Left colon (tissue), 2 donors: ENCODE measurements around the gene ZXDC. TPM values are rescaled to one million over a fixed set of nuclear protein-coding genes. Genes with fewer than 3 reads are reported as not detected.

Experiments used
- ATAC-seq: fragments of 200-7000 bp; cut with Tn5 transposase; one replicate; pipeline ENCODE4 v1.9.1; 2020; ENCODE audit warnings: mild to moderate bottlenecking, moderate library complexity
- DNase-seq, 2 donors: peaks; one replicate each; pipeline ENCODE4 v3.0.0-alpha.2; 2020
- intact Hi-C, 2 donors: fragments of 100-400 bp; cut with DNase I in 1 of 2; cut with micrococcal nuclease in 1 of 2; formaldehyde crosslinking; loops; one replicate each; pipeline versions ENCODE4 v1.11.2 to v1.14.0; 2022; cut with DNase I, micrococcal nuclease
- total RNA-seq, 2 donors: library from RNA; stranded (reverse); fragmentation: NEBNext Ultra II Directional; extraction: Animal tissue kit (Norgen Biotek cat#: 25700); gene quantifications; one replicate each; pipeline ENCODE4 v1.2.1, GENCODE V29; 2021
- donor health status: DM: no; HTN: no; CAD: no.
- donor health status: DM: yes; HTN: yes; CAD: no.

Gene ZXDC
- total RNA-seq, 2 donors from 2014 or later: 25.7 to 30.2 TPM

DNA sequence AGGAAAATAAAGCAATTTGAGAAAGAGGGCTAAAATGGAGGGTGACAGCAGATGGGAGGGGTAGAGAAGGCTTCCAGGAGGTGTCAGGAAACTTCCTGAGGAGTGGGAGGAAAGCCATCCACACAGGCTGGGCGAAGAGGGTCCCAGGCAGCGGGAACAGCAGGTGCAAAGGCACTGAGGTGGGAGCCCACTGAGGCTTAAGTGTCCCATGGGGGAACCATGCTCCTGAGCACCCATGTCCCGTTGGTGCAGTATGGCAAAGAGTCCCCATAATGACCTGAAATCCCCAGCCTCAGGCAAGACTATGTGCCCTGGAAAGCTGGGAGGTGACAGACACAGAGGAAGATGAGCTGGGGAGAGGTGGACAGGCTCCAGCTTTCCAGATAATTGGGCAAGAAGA, 50.9 kb downstream of the ZXDC start:
- ATAC-seq (no peak), DNase-seq (no peak)
- intact Hi-C loops: no loop called here

DNA sequence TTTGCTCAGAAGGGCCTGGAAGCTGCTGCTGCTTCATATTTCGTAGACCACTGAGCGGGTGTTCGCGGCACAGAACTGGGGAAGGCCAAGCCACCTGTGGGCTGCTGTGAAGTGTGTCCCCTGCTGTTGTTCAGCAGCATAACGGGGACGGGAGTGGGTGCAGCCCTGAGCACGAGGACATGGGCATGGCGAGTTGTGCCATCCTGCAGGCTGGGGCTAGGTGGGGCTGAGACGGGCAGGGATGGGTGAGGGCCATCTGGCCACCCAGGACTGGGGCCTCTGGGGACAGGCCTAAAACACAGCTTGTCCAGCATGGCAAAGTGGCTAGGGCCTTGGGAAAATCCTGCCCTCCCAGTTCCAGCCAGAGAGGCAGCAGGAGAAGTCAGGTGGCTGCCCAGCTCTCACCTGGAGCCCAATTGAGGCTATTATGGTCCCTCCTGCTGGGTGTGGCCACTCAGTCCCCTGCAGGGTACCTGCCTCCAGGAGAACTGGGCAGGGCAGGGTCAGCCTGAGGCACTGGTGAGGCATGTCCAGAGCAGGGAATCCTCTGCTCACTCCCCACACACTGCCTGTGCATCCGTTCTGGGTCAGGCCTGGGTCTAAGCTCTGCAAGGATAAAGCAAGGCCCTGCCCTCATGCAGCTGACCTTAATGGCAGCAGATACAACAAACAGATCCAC, 51.5 kb downstream of the ZXDC start:
- DNase-seq (peak in 1 of 2 donors; percentile 20), ATAC-seq (no peak)
- intact Hi-C loops: no loop called here

DNA sequence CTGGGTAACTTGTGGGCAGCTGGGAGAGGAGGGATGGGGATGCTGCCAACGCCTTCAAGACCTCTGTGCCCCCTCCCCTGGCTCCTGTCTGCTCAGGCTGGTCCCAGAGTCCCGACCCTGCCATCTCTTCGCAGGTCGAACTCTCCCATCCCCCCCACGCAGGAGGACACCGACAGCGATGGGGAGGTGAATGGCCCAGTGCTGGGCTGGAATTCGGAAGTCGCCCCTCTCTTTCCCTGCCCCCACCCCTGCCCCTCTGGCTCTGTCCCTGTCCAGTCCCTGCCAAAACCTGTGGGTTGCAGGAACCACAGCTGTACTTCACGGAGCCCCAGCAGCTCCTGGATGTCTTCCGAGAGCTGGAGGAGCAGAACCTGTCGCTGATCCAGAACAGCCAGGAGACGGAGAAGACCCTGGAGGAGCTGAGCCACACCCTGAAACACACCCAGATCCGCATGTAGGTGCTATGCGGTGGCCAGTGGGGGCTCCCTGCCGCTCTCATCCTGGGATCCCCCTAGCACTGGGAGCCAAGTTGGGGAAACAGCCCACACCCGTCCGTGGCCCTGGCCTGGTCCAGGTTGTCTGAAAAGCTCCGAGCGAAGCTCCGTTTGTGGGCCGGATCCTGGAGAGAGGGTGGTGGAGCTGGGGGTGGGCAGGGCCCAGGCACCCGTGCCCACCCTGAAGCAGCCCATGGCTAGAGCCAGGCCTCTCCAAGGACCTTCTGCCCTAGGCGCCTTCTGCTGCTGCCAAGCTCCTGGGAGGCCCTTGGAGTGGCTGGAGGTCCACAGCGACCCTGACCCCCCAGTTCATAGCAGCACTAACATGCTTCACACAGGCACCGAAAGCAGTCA, 52.3 kb downstream of the ZXDC start:
- intact Hi-C loops: no loop called here
- DNase-seq (peak in 1 of 2 donors; percentile 15), ATAC-seq (no peak)

DNA sequence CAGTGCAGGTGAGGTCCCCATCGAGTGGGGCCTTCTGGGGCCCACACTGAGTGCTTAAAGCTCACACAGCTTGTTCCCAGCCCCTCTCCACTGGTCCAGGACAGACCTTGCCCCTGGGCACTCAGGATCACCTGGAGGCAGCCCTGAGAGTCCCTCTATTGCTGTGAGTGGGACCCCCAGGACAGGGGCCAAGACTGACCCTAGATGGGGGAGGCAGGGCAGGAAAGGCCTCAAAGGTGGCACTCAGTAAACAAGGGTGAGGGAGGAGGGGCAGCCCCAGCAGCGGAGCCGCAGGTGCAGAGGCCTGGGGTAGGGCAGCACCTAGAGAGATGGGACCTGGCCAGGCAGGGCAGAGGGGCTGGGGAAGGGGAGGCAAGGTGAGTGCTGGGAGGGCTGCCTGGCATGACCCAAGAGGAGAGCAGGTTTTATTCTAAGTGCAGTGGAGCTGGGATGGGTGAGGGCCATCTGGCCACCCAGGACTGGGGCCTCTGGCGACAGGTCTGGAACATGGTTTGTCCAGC, 53.1 kb downstream of the ZXDC start:
- DNase-seq (peak in 1 of 2 donors; percentile 18), ATAC-seq (no peak)
- intact Hi-C loops: no loop called here

DNA sequence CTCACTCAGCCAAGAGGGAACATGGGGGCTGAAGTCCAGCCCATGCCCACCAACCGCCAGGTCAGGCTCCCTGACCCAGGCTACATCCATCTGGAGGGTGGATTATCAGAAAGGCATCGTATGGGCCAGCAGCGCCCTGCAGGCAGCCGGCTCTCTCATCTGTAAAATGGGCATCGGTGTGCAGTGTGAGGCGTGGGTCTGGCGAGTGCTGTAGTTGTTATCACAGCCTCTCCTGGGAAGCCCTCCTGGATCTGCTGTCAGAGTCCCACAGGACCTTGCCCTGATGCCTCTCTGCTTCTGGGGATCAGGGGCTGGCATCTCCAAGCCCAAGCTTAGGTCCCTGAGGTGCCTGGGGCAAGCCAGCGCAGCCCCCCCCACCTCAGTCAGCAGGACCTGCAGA, 53.6 kb downstream of the ZXDC start:
- no peak for ATAC-seq

DNA sequence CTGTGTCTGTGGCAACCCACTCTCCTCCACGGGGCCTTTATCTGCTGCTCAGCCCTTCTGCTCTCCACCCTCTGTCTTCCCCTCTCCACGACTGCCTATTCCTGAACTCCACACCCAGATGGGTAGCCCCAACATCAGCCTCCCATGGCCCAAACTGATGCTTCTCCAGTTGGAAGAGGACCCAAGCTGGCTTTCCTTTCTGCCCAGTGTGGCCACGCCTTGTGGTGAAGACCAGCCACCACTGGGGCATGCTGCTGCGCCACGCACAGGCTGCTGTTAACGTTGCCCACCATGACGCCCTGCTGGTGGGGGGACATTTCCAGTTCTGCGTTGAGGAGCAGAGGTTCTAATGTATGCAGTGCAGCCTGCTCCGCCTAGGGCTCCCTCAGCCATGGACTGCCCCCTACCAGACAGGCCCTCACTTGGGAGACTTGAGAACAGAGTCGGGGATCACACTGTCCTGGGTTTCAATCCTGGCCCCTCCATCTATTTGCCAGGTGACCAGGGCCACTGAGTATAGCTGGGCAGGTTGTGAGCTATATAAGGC, 54.0 kb downstream of the ZXDC start:
- ATAC-seq (no peak), DNase-seq (no peak)
- intact Hi-C loops: no loop called here

More for the DNA sequence above, 53.6 kb downstream of the ZXDC start:
- DNase-seq: no peak
- intact Hi-C loops: no loop called here

DNA sequence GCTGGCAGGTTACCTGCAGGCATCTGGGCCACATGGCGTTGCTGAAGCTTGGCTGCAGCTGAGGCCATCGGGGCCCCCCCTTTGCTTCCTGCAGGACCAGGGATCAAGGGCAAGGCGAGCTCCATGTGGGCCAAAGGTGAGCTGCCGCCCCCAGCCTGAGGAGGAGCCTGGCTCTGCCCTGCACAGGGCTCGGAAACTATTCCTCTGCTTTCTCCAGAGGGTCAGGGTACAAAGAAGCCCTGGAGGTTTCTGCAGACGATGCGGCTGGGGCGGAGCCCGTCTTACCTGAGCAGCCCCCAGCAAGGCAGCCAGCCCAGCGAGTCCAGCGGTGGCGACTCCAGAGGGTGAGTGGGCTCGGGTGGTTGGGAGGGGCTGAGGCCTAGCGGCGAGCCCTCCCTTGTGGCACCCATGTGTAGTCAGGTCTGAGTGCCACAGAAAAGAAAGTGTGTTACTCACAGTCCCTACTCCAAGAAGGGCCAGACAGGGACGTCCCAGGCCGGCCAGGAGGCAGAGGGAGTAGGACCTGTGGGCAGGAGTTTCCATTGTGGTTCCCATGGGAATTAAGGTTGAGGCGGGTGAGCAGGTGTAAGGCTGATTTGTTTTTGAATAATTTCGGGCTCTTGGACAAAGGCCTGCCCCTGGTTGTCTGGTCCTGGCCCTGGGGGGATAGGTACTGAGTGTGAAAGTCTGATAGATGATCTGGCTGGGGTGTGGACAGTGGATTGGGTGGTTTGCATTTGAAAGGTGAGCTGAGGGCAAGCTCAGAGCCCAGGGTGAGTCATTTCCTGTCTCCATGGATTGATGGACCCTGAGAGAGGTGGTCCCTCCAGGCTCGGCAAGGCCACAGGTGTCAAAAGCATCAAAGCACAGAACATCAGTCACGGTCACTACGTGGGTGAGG, 55.6 kb downstream of the ZXDC start:
- DNase-seq: no peak
- no peak for ATAC-seq
- intact Hi-C loops: no loop called here

DNA sequence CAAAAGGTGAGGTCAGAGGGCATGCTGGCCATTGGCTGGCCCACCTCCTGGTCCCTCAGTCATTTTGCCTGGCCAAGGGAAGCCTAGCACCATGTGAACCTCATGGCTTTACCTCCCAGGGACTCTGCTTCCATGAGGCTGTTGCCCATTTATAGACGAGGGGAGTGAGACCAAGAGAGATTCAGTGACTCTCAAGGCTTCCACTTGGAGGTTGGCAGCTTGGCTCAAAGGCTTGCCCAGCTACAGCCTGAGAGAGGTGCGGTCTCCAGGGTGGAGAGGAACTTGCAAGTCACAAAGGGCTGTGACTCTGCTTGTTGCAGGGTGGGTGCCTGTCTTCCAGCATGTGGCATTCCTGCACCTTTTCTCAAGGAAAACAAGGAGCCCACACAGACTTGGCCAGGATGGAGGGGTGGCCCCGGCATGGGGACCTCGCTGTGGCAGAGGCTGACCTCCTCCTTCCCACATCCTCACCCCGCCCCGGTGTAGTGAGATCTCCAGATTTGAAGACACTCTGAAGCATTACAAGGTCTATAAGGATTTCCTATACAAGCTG, 56.5 kb downstream of the ZXDC start:
- intact Hi-C loops: no loop called here
- DNase-seq (no peak), ATAC-seq (no peak)

DNA sequence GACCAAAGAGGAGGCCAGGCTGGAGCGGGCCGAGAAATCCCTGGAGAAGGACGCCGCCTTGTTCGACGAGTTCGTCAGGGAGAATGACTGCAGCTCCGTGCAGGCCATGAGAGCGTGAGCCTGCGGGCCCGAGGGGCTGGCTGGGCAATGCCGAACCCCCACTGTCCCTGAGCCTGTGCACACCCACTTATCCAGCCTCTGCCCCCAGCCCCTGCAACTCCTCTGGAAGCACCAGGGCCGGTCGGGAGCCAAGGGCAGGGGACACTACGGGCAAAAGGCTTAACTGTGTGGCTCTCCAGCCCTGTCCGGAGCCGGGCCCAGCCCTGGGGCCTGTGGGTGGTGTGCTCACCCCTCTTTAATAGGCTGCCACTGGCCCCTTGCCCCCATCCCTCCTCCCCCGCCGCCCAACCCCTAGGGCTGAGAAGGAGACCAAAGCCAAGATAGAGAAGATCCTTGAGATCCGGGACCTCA, 57.0 kb downstream of the ZXDC start:
- ATAC-seq (no peak), DNase-seq (no peak)
- intact Hi-C loops: no loop called here

DNA sequence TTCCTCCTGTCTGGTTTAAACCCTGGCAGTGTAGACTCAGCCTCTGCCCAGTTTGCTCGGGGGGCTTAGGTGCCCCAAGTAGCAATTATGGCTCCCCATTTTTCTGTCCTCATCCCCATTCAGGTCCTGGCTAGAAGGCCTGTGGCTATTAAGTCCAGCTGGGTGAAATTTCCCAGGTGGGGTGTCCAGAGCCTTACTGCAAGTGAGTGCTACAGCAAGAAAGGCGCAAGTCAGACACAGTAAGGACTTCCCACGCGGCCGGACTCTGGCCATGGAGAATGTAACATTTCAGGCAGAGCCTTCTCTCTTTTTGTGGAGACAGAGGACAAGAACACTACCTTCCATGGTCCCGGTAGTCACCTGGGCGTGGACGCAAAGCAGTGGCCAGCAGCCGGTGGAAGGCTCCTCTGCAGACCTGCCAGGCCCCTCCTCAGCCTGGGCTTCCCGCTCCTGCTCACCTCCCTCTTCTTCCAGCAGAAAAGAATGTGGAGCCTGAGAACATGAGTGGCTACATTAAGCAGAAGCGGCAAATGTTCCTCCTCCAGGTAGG, 57.6 kb downstream of the ZXDC start:
- no peak for DNase-seq
- no peak for ATAC-seq
- intact Hi-C loops: no loop called here

DNA sequence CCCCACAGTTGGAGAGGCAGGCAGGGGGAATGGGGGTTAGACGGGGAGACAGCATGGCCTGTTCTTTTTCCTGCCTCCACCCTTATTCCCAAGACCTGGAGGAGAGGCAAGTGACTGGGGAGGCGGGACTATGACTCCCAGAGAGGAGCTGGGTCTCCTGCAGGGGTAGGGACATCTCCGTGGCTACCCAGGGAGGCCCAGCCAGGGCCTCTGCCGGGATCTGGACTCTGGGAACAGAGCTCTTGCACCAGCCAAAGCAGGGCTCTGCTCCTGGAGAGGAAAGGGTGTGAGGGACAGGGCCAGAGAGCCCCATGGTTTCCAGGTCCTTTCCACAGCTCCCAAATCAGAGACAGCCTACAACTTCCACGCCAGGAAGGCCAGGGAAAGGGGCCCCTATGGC, 58.2 kb downstream of the ZXDC start:
- no peak for ATAC-seq
- DNase-seq: no peak
- intact Hi-C loops: no loop called here

DNA sequence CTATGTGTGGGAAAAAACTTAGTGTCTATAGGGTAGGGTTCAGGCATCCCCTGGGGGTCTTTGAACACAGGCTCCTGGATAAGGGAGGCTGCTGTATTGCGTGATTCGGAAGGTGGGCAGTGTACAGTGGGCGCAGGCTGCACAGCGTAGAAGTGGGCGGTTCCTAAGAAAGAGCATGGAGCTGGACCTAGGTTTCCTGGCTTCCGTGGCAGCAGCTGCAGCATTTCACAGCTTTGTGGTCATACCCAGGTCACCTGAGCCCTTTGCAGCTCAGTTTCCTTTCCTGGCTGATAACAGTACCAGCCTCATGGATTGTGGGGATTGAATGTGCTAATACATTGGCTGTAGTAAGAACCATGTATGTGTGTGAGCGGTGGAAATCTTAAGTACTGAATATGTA, 58.7 kb downstream of the ZXDC start:
- DNase-seq (no peak), ATAC-seq (no peak)
- intact Hi-C loops: no loop called here

DNA sequence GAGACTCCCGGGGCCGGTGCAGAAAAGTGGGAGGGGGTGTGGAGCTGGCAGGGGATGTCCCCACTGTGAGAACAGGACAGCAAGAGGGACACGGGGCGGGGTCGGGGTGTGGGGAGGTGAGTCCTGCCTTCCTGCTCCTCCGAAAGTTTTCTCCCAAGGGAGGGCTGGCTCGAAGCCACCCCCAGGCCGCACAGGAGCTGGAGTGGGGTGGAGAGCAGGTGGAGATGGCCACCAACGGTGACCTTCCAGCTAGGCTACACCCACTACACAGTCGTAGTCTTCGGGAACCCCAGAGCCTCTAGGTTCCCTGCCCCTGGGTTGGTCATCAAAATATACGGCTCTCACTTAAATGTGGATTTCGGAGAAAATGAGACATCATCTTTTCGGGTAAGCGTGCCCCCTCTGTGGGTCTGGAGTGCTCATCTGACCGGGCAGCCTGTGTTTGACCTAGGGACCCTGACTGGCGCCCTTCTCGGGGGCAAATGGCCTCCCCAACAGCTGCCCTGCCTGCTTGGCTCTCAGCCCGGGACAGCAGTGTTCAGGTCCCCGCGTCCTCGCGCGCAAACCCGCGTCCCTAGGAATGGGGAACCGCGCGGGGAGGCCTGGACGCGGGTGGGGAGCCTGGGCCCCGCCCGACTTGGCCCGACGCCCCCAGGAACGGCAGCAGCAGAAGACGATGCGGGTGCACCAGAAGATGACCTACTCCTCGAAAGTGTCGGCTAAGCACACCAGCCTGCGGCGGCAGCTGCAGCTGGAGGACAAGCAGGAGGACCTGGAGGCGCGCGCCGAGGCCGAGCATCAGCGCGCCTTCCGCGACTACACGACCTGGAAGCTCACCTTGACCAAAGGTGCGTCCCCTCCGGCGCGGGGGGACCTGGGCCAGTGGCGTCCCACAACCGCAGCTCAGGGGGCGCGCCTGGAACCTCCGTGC, 59.8 kb downstream of the ZXDC start:
- intact Hi-C loops: no loop called here
- ATAC-seq (no peak), DNase-seq (peak in 1 of 2 donors; percentile 18)

DNA sequence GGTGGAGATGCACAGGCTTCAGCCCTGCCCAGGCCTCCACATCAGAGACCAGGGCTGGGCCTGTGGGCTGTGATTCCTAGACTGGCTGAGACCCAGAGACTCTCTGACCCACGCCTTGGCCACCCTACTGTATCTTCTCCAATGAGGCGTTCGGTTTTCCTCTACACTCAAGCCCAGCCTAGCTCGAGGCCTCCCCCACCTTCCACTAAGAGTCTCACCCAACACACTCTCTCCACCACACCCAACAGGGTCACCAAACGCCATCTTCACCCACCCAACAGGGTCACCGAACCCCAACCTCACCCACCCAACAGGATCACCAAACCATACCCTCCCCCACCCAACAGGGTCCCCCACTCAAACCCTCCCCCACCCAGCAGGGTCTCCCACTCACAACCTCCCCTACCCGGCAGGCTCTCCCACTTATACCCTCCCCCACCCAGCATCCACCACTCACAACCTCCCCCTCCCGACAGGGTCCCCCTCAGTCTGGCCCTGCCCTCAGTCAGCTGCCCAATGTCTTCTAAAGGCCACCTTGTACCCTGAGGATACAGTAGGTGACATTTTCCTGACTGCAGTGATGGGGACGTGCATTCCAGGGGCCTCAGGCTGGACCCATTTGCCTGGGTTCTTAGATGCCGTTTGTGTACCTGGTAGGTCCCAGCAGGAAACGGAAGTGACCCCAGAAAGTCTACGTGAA, 60.6 kb downstream of the ZXDC start:
- intact Hi-C loops: no loop called here
- ATAC-seq: no peak
- no peak for DNase-seq

DNA sequence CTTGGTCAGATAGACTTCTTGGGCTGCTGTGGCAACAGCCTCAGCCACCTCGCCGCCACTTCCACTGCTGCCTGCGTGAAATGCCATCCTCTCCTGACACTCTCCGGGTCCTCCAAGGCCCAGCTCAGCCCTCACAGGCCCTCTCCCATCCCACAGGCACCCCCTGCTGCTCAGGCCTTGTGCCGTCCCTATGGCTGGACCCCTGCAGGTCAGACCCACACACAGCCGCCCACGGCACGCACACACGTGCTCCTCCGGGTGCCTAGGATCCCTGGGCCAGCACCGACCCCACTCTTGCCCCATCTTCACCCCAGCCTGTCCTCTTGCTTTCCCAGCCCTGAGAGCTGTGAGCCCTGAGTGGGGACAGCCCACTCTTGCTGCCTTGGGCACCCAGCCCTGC, 61.3 kb downstream of the ZXDC start:
- peak in 1 of 2 donors; percentile 14 for DNase-seq

DNA sequence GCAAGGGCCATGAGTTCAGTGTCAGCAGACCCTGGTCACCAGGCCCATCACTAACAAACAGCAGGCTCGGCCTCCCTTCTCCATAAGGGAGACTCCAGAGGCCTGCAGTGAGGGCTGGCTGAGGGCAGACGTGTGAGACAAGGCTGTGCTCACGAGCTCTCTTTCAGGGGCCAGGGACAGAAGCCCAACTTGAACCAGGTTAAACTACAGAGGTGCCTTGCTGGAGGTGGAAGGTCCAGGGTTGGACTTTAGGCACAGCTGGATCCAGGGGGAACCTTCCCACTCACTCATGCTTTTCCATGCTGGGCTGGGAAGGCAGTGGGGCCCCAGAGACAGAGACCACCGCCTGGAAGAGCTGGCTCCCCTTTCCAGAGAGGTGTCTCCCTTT, 62.0 kb downstream of the ZXDC start:
- intact Hi-C loops: no loop called here
- ATAC-seq (no peak), DNase-seq (peak in 1 of 2 donors; percentile 15)

More for the DNA sequence above, 61.3 kb downstream of the ZXDC start:
- intact Hi-C loops: no loop called here
- ATAC-seq: no peak
